ENCODE results near the gene C16orf74. TPM values are rescaled to one million over a fixed set of nuclear protein-coding genes. Genes with fewer than 3 reads are reported as not detected.

Gene C16orf74
- total RNA-seq, 1 experiment from 2014 or later, result 68.5 TPM

DNA sequence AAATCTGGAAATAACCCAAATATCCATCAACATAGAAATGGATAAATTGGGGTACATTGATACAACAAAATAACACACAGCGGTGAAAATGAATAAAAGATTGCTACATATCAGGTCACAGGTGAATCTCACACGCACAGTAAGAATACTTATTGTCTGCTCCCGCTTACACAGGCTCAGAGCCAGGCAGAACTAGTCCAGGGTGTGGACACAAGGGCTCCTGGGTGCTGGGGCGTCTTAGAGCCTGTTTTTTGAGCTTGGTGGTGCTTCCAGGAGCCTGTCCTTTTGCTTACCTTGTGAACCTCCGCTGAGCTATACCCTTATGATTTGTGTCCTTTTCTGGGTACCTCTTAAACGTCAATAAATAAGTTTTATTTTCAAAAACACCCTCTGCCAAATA, 19.8 kb upstream of the C16orf74 start:
- Mint-ChIP-seq H3K4me3 (ENCODE audit: unreplicated experiment) (no peak overlapping the region), H3K4me1 (ENCODE audit: insufficient read depth, unreplicated experiment) (peaks cover 12% of the 10 kb centered on the region), H3K36me3 (ENCODE audit: insufficient read depth, unreplicated experiment) (peaks cover 17% of the 10 kb centered on the region), H3K27me3 (ENCODE audit: insufficient read depth, unreplicated experiment) (no peaks in the 10 kb centered on the region), H3K27ac (ENCODE audit: low read depth, unreplicated experiment) (no peak overlapping the region), H3K9me3 (ENCODE audit: unreplicated experiment) (no peaks in the 10 kb centered on the region)
- TF ChIP-seq, protein P1, sequence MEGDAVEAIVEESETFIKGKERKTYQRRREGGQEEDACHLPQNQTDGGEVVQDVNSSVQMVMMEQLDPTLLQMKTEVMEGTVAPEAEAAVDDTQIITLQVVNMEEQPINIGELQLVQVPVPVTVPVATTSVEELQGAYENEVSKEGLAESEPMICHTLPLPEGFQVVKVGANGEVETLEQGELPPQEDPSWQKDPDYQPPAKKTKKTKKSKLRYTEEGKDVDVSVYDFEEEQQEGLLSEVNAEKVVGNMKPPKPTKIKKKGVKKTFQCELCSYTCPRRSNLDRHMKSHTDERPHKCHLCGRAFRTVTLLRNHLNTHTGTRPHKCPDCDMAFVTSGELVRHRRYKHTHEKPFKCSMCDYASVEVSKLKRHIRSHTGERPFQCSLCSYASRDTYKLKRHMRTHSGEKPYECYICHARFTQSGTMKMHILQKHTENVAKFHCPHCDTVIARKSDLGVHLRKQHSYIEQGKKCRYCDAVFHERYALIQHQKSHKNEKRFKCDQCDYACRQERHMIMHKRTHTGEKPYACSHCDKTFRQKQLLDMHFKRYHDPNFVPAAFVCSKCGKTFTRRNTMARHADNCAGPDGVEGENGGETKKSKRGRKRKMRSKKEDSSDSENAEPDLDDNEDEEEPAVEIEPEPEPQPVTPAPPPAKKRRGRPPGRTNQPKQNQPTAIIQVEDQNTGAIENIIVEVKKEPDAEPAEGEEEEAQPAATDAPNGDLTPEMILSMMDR (IDR thresholded peaks at IDR 0.05; ENCODE audit: unreplicated experiment), result no peak
- ChIA-PET POLR2A (no interaction called here), CTCF (interaction anchor here (1.2 to 1.3 kb wide), 2 partner anchors 16 to 49 kb away, joined by 3 to 4 read pairs; no protein-coding TSS in a partner anchor)
- intact Hi-C loops (cut with micrococcal nuclease), result no loop called here
- no peak for DNase-seq (ENCODE audit: unreplicated experiment)
- BruUV-seq (replicated peaks), result no TSS peak

GRCh38 chr16:85768199-85768598, 17.3 kb upstream of the C16orf74 start:
- Mint-ChIP-seq H3K4me3 (ENCODE audit: unreplicated experiment) (peak overlapping the region; percentile 30), H3K4me1 (ENCODE audit: insufficient read depth, unreplicated experiment) (peaks cover 12% of the 10 kb centered on the region)
- no TSS peak for BruUV-seq (replicated peaks)

GRCh38 chr16:85767531-85767930, 16.6 kb upstream of the C16orf74 start:
- ChIA-PET CTCF (interaction anchor here (0.7 kb wide), 1 partner anchor 153 kb away, joined by 4 read pairs; no protein-coding TSS in a partner anchor), POLR2A (interaction anchor here (0.7 to 1.9 kb wide), 8 partner anchors 10 to 403 kb away, joined by 3 to 5 read pairs (median 4); no protein-coding TSS in a partner anchor)
- H3K27me3 Mint-ChIP-seq (ENCODE audit: insufficient read depth, unreplicated experiment), result no peaks in the 10 kb centered on the region
- H3K27ac Mint-ChIP-seq (ENCODE audit: low read depth, unreplicated experiment), result peak overlapping the region; percentile 94
- H3K4me1 Mint-ChIP-seq (ENCODE audit: insufficient read depth, unreplicated experiment), result peaks cover 12% of the 10 kb centered on the region
- intact Hi-C loops (cut with micrococcal nuclease), result no loop called here
- H3K4me3 Mint-ChIP-seq (ENCODE audit: unreplicated experiment), result peak overlapping the region; percentile 30
- H3K9me3 Mint-ChIP-seq (ENCODE audit: unreplicated experiment), result no peaks in the 10 kb centered on the region
- TF ChIP-seq, protein P1 (IDR thresholded peaks at IDR 0.05; ENCODE audit: unreplicated experiment), result no peak
- DNase-seq (ENCODE audit: unreplicated experiment), result peak; percentile 91
- BruUV-seq (replicated peaks), result no TSS peak
- H3K36me3 Mint-ChIP-seq (ENCODE audit: insufficient read depth, unreplicated experiment), result peaks cover 13% of the 10 kb centered on the region

More at GRCh38 chr16:85768199-85768598, 17.3 kb upstream of the C16orf74 start:
- Mint-ChIP-seq H3K27me3 (ENCODE audit: insufficient read depth, unreplicated experiment) (no peaks in the 10 kb centered on the region), H3K9me3 (ENCODE audit: unreplicated experiment) (no peaks in the 10 kb centered on the region), H3K27ac (ENCODE audit: low read depth, unreplicated experiment) (no peak overlapping the region), H3K36me3 (ENCODE audit: insufficient read depth, unreplicated experiment) (peaks cover 17% of the 10 kb centered on the region)
- ChIA-PET CTCF (interaction anchor here (0.8 kb wide), 1 partner anchor 49 kb away, joined by 5 read pairs; no protein-coding TSS in a partner anchor), POLR2A (interaction anchor here (0.7 to 1.9 kb wide), 7 partner anchors 11 to 30 kb away, joined by 3 to 5 read pairs (median 4); no protein-coding TSS in a partner anchor)
- intact Hi-C loops (cut with micrococcal nuclease), result no loop called here
- TF ChIP-seq, protein P1 (IDR thresholded peaks at IDR 0.05; ENCODE audit: unreplicated experiment), result no peak
- DNase-seq (ENCODE audit: unreplicated experiment), result no peak

- TF ChIP-seq, protein P1 (IDR thresholded peaks at IDR 0.05; ENCODE audit: unreplicated experiment), result no peak
- Mint-ChIP-seq H3K9me3 (ENCODE audit: unreplicated experiment) (no peaks in the 10 kb centered on the region), H3K27ac (ENCODE audit: low read depth, unreplicated experiment) (no peak overlapping the region), H3K36me3 (ENCODE audit: insufficient read depth, unreplicated experiment) (peaks cover 13% of the 10 kb centered on the region), H3K4me1 (ENCODE audit: insufficient read depth, unreplicated experiment) (peaks cover 12% of the 10 kb centered on the region), H3K27me3 (ENCODE audit: insufficient read depth, unreplicated experiment) (no peaks in the 10 kb centered on the region), H3K4me3 (ENCODE audit: unreplicated experiment) (no peak overlapping the region)
- ChIA-PET CTCF (interaction anchor here (0.6 kb wide), 1 partner anchor 48 kb away, joined by 4 read pairs; no protein-coding TSS in a partner anchor), POLR2A (no interaction called here)
- BruUV-seq (replicated peaks), result no TSS peak
- intact Hi-C loops (cut with micrococcal nuclease), result no loop called here
- no peak for DNase-seq (ENCODE audit: unreplicated experiment)
These were observed 14.9 kb upstream of the C16orf74 start for GRCh38 chr16:85765767-85766166.
